Astrocyte of the cerebellum (primary cell): ENCODE measurements around the gene IGF1R.

Experiments used
- DNase-seq: peaks from one replicate; pipeline ENCODE4 v3.0.0-alpha.2; 2011; ENCODE audit warnings: low read depth
- H3K4me3 ChIP-seq: 2 replicates; pipeline ENCODE4 v1.5.1; 2011; ENCODE audit warnings: mild to moderate bottlenecking, low read depth, low read length, moderate library complexity
- in situ Hi-C: cut with HindIII; loops from 2 replicates; pipeline ENCODE4 v1.10.0; 2017; ENCODE audit warnings: low sequenced_read_pairs
- TF ChIP-seq, protein P1 (sequence below): IDR thresholded peaks from 2 replicates; pipeline ENCODE4 v1.5.1; 2012; ENCODE audit warnings: low read length, low read depth, moderate library complexity, mild to moderate bottlenecking; ENCODE audit errors: missing control alignments

IGF1R gene

GRCh38 chr15:98956796-98957553 is 308.6 kb downstream of the IGF1R start:
- no peak overlapping the region for H3K4me3 ChIP-seq
- DNase-seq: no peak
- TF ChIP-seq, protein P1, sequence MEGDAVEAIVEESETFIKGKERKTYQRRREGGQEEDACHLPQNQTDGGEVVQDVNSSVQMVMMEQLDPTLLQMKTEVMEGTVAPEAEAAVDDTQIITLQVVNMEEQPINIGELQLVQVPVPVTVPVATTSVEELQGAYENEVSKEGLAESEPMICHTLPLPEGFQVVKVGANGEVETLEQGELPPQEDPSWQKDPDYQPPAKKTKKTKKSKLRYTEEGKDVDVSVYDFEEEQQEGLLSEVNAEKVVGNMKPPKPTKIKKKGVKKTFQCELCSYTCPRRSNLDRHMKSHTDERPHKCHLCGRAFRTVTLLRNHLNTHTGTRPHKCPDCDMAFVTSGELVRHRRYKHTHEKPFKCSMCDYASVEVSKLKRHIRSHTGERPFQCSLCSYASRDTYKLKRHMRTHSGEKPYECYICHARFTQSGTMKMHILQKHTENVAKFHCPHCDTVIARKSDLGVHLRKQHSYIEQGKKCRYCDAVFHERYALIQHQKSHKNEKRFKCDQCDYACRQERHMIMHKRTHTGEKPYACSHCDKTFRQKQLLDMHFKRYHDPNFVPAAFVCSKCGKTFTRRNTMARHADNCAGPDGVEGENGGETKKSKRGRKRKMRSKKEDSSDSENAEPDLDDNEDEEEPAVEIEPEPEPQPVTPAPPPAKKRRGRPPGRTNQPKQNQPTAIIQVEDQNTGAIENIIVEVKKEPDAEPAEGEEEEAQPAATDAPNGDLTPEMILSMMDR: no peak
- in situ Hi-C loops: no loop called here

DNA sequence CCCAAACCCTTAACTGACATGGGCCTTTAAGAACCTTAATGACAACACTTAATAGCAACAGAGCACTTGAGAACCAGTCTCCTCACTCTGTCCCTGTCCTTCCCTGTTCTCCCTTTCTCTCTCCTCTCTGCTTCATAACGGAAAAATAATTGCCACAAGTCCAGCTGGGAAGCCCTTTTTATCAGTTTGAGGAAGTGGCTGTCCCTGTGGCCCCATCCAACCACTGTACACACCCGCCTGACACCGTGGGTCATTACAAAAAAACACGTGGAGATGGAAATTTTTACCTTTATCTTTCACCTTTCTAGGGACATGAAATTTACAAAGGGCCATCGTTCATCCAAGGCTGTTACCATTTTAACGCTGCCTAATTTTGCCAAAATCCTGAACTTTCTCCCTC is 309.3 kb downstream of the IGF1R start:
- TF ChIP-seq, protein P1: no peak
- no peak overlapping the region for H3K4me3 ChIP-seq
- DNase-seq: no peak
- in situ Hi-C loops: no loop called here

- no peak for DNase-seq
- in situ Hi-C loops: no loop called here
- TF ChIP-seq, protein P1: no peak
- no peak overlapping the region for H3K4me3 ChIP-seq
Observed at GRCh38 chr15:98958076-98958475, 309.7 kb downstream of the IGF1R start.

DNA sequence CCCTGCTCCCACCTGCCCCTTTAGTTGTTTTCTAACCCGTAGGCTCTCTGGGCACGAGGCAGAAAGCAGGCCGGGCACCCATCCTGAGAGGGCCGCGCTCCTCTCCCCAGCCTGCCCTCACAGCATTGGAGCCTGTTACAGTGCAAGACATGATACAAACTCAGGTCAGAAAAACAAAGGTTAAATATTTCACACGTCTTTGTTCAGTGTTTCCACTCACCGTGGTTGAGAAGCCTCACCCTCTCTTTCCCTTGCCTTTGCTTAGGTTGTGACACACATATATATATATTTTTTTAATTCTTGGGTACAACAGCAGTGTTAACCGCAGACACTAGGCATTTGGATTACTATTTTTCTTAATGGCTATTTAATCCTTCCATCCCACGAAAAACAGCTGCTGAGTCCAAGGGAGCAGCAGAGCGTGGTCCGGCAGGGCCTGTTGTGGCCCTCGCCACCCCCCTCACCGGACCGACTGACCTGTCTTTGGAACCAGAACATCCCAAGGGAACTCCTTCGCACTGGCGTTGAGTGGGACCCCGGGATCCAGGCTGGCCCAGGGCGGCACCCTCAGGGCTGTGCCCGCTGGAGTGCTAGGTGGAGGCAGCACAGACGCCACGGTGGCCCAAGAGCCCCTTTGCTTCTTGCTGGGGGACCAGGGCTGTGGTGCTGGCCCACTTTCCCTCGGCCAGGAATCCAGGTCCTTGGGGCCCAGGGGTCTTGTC is 310.7 kb downstream of the IGF1R start:
- H3K4me3 ChIP-seq: no peak overlapping the region
- no peak for DNase-seq
- TF ChIP-seq, protein P1: no peak
- in situ Hi-C loops: no loop called here

- DNase-seq: no peak
- no peak overlapping the region for H3K4me3 ChIP-seq
- in situ Hi-C loops: no loop called here
- TF ChIP-seq, protein P1: no peak
Observed at GRCh38 chr15:98959640-98960007, 311.3 kb downstream of the IGF1R start.

DNA sequence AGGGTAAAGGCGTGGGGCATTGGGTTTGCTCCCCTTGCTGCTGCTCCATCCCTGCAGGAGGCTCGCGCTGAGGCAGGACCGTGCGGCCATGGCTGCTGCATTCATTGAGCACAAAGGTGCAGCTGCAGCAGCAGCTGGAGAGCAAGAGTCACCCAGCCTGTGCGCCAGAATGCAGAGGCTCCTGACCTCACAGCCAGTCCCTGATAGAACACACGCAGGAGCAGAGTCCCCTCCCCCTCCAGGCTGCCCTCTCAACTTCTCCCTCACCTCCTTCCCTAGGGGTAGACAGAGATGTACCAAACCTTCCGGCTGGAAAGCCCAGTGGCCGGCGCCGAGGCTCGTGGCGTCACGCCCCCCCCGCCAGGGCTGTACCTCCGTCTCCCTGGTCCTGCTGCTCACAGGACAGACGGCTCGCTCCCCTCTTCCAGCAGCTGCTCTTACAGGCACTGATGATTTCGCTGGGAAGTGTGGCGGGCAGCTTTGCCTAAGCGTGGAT is 312.3 kb downstream of the IGF1R start:
- no peak for DNase-seq
- H3K4me3 ChIP-seq: no peak overlapping the region
- TF ChIP-seq, protein P1: no peak
- in situ Hi-C loops: no loop called here
